Tibial nerve (tissue), 4 donors: ENCODE measurements around the gene FAF2.

Source experiments
- CTCF ChIP-seq, 5 experiments: fragments of 200-600 bp in 3 of 5; fragments of 450-650 bp in 2 of 5; sonication (generic) in 3 of 5; IDR thresholded peaks; one replicate each; pipeline ENCODE4 v1.5.1; 2016 to 2019; ENCODE audit warnings: antibody characterized with exemption in 5 of 5, mild to moderate bottlenecking in 3 of 5, moderate library complexity in 2 of 5
- EP300 ChIP-seq, 2 donors: sonication (generic); formaldehyde crosslinking; IDR thresholded peaks; one replicate each; pipeline ENCODE4 v1.6.1; 2017; ENCODE audit warnings: antibody characterized with exemption in 2 of 2, mild to moderate bottlenecking in 1 of 2

GRCh38 chr5:176412517-176413254 is 35.5 kb upstream of the FAF2 start:
- TF ChIP-seq CTCF (IDR thresholded peaks at IDR 0.05) (no peak), EP300 (IDR thresholded peaks at IDR 0.05) (no peak)
